Left colon (tissue), 2 donors: ENCODE results near the gene UGT2B15. TPM values are rescaled to one million over a fixed set of nuclear protein-coding genes. Genes with fewer than 3 reads are reported as not detected.
A peak's percentile ranks its signal among the peaks of the same experiment; 100 is the strongest.
"Not testable (repeated sequence)": the region's sequence is repeated elsewhere in the genome, so short reads cannot be mapped to it uniquely, and the experiment has no call there.

Experiments
- ATAC-seq: fragments of 200-7000 bp; cut with Tn5 transposase; one replicate; pipeline ENCODE4 v1.9.1; 2020; ENCODE audit warnings: mild to moderate bottlenecking, moderate library complexity
- DNase-seq, 2 donors: peaks; one replicate each; pipeline ENCODE4 v3.0.0-alpha.2; 2020
- intact Hi-C, 2 donors: fragments of 100-400 bp; cut with DNase I in 1 of 2; cut with micrococcal nuclease in 1 of 2; formaldehyde crosslinking; loops; one replicate each; pipeline versions ENCODE4 v1.11.2 to v1.14.0; 2022; cut with DNase I, micrococcal nuclease
- total RNA-seq, 2 donors: library from RNA; stranded (reverse); fragmentation: NEBNext Ultra II Directional; extraction: Animal tissue kit (Norgen Biotek cat#: 25700); gene quantifications; one replicate each; pipeline ENCODE4 v1.2.1, GENCODE V29; 2021
- donor health status: DM: no; HTN: no; CAD: no.
- donor health status: DM: yes; HTN: yes; CAD: no.

The UGT2B15 gene
- total RNA-seq, 2 donors from 2014 or later = 42.9 to 85.7 TPM

GRCh38 chr4:68658672-68659071 lies 11.8 kb downstream of the UGT2B15 start:
- intact Hi-C loops = no loop called here
- no peak for ATAC-seq
- DNase-seq = no peak

- intact Hi-C loops, DNase-seq: not testable (repeated sequence)
- peak; percentile 51 for ATAC-seq
These were observed 13.3 kb downstream of the UGT2B15 start for GRCh38 chr4:68657022-68657594.

GRCh38 chr4:68656445-68656973 lies 13.9 kb downstream of the UGT2B15 start:
- ATAC-seq = peak; percentile 57
- DNase-seq, intact Hi-C loops: not testable (repeated sequence)

DNA sequence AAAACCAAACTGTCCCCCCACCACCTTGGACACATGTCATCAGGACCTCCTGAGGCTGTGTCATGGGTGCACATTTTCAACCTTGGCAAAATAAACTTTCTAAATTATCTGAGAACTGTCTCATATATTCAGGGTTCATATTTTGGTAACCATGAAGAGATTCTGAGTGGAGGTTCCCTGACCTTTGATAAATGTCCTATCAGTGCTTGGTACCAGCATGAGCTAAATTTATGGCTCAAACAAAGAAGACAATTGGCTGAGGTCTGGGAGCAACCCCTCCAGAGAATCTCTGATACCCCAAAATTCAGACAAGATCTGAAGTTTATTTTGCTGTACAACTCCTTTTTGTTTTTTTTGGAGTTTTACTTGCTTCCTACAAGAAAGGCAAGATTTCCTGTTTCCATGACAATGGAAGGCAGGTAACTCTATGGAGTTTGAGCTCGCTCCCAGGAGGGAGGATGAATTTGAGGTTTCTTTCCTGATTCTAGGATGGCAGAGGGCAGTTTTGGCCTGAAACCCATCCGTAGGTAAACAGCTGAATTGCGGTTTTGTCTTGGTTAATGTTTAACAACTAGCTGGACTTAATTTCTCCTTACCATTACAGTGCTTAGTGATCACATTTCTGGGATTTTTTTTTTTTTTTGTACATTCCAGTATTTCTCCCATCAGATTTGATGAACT lies 14.5 kb downstream of the UGT2B15 start:
- intact Hi-C loops = no loop called here
- ATAC-seq (peak; percentile 83), DNase-seq (no peak)

GRCh38 chr4:68654946-68655721 lies 15.3 kb downstream of the UGT2B15 start:
- no peak for ATAC-seq

GRCh38 chr4:68651932-68652331 lies 18.5 kb downstream of the UGT2B15 start:
- intact Hi-C loops = no loop called here

More at GRCh38 chr4:68654946-68655721, 15.3 kb downstream of the UGT2B15 start:
- intact Hi-C loops = no loop called here
- no peak for DNase-seq

DNA sequence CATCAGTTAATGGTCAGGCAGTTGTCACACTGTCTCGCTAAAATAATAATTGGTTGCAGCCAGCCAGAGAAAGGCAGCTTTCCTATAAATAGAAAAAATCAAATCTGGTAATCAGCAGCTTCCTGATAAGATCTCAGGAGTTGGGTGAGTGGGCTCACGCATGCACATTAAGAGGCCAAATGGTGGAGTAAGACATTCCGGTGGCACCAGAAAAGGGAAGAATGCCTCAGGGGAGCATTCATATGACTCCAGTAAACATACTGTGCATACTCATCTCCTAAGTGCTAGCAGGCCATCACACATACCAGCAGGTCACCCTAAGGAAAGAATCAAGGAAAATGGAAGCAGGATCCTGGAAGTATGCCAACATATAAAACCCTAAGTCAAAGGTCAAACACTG lies 40.1 kb downstream of the UGT2B15 start:
- intact Hi-C loops = no loop called here
- ATAC-seq = no peak
- no peak for DNase-seq

More at GRCh38 chr4:68651932-68652331, 18.5 kb downstream of the UGT2B15 start:
- ATAC-seq (no peak), DNase-seq (no peak)

GRCh38 chr4:68622731-68623130 lies 47.7 kb downstream of the UGT2B15 start:
- intact Hi-C loops, DNase-seq, ATAC-seq: not testable (repeated sequence)

- DNase-seq (no peak), ATAC-seq (no peak)
These were observed 53.3 kb downstream of the UGT2B15 start for GRCh38 chr4:68617003-68617698.

DNA sequence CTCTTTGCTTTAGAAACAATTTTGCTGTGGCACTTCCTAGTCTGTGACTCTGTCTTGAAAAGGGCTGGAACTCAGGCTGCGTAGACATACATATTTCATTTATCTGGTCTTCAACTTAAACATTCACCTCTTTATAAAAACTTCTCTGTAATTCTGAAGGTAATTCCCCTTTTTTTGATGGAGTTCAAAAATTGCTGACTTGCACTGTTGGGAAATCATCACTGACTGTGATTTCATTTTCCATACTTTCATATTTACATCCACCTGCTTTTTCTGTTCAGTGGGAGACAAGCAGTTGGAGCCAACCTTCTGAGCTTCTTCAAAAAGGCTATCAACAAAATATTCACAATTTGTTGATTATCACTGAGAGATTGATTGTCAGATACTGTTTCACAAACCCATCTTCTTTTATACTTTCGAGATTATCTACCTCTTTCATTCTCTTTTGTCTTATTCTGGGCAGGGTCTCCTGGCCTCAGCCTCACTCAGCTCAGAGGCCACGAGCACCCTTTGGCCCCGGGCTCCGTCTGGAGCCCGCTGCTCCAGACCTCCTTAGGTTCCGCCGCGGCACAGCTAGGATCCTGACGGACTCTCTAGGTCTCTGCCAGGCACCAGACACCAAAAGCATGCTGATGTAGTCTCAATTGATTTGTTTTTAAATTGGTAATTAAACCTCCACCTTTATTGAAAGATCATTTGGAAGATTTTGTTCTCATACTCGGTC lies 54.6 kb downstream of the UGT2B15 start:
- intact Hi-C loops = no loop called here
- no peak for ATAC-seq
- no peak for DNase-seq

More at GRCh38 chr4:68617003-68617698, 53.3 kb downstream of the UGT2B15 start:
- intact Hi-C loops = no loop called here

DNA sequence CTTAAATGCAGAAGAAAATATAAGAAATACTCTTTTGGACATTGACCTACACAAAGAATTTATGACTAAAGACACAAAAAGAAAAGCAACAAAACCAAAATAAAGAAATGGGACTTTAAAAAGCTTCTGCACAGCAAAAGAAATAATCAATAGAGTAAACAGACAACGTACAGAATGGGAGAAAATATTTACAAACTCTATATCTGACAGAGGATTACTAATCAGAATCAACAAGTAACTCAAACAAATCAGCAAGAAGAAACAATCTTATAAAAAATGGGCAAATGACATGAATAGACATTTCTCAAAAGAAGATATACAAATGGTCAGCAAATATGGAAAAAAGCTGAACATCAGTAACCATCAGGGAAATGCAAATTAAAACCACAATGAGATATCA lies 56.7 kb downstream of the UGT2B15 start:
- intact Hi-C loops = no loop called here
- DNase-seq (no peak), ATAC-seq (no peak)

DNA sequence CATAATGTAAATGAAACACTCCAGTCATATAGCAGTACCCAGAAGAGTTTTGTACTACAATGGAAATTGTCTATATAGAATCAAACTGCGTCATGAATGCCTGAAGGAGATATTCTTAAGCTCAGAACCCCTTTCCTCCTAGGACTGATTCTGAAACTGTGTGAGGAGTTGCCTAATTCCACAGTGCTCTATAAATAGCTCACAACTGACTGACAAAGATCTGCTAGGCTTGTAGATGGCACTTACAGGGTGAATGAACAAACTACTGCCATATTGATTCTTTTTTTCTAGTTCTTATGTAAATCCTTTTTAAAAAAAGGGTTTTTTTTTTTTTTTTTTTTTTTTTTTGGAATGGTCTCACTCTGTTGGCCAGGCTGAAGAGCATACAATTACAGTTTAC lies 64.2 kb downstream of the UGT2B15 start:
- ATAC-seq = no peak
- intact Hi-C loops = no loop called here
- no peak for DNase-seq

DNA sequence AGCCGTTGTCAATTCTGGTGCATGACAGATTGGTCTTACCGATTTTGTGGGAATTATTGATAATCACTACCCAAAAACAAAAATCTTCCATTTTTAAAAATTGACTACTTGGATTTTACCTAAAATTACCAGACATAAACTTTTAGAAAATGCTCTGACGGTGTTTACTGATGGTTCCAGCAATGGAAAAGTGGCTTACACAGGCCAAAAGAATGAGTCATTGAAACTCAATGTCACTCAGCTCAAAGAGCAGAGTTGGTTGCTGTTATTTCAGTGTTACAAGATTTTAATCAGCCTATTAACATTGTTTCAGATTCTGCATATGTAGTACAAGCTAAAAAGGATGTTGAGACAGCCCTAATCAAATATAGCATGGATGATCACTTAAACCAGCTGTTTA lies 71.3 kb downstream of the UGT2B15 start:
- ATAC-seq (no peak), DNase-seq (no peak)
- intact Hi-C loops = no loop called here

GRCh38 chr4:68597482-68597881 lies 73.0 kb downstream of the UGT2B15 start:
- intact Hi-C loops = no loop called here
- ATAC-seq (no peak), DNase-seq (no peak)

Other genes with a start within 250 kb of the UGT2B15 start
- not detected for gene TMPRSS11E, start 223.2 kb downstream of the UGT2B15 start, total RNA-seq
- gene UGT2B17, start 94.3 kb downstream of the UGT2B15 start, total RNA-seq = 100 to 1,000 TPM; 647 to 769 TPM
- gene UGT2B10, start 145.3 kb upstream of the UGT2B15 start, total RNA-seq = 1 to 10 TPM in 1 of 2 donors, under 1 TPM in 1; 0.58 to 1.8 TPM